Large intestine (tissue), 12 donors: Measurements from ENCODE around the gene OPCML. TPM values are rescaled to one million over a fixed set of nuclear protein-coding genes. Genes with fewer than 3 reads are reported as not detected.

Source experiments
- DNase-seq, 2 donors: peaks; one replicate each; pipeline versions ENCODE4 v3.0.0 to v3.0.0-alpha.2; 2013
- H3K27ac ChIP-seq: one replicate; pipeline ENCODE4 v1.5.1; 2013; ENCODE audit warnings: low read length
- H3K27me3 ChIP-seq: 2 replicates; pipeline ENCODE4 v1.6.1; 2013; ENCODE audit warnings: low read length; ENCODE audit not compliant: control insufficient read depth, insufficient read depth
- H3K36me3 ChIP-seq: 2 replicates; pipeline ENCODE4 v1.6.1; 2013; ENCODE audit warnings: low read length; ENCODE audit not compliant: control insufficient read depth, insufficient read depth
- H3K4me1 ChIP-seq: one replicate; pipeline ENCODE4 v1.6.1; 2013; ENCODE audit warnings: low read length; ENCODE audit not compliant: control insufficient read depth, insufficient read depth
- H3K4me3 ChIP-seq: one replicate; pipeline ENCODE4 v1.5.1; 2013; ENCODE audit warnings: low read length
- H3K9me3 ChIP-seq: one replicate; pipeline ENCODE4 v1.6.1; 2013; ENCODE audit warnings: mild to moderate bottlenecking, low read depth, low read length, moderate library complexity; ENCODE audit not compliant: control insufficient read depth
- WGBS: methylation state at CpG from one replicate; pipeline ENCODE4 v1.1.5; 2013; ENCODE audit warnings: low lambda C conversion rate; ENCODE audit not compliant: insufficient coverage; 5-methylcytosine and 5-hydroxymethylcytosine counted together
- long read RNA-seq, 11 donors: transcript quantifications; one replicate each; lab custom pipeline, GENCODE V29; 2026
- polyA plus RNA-seq: library from polyadenylated mRNA; unstranded; fragments of 120-200 nt; gene quantifications from one replicate; pipeline ENCODE4 v1.2.1, GENCODE V29; 2013

OPCML gene
- 1.4 TPM for polyA plus RNA-seq
- long read RNA-seq, donor 1, result 0 reads
- long read RNA-seq, donor 2, result 0 reads
- long read RNA-seq, donor 3, result 0 reads
- long read RNA-seq, donor 4, result 0 reads
- long read RNA-seq, donor 5, result 0 reads
- long read RNA-seq, donor 6, result 0 reads
- long read RNA-seq, donor 7, result 0 reads
- long read RNA-seq, donor 8, result 0 reads
- long read RNA-seq, donor 9, result 0 reads
- long read RNA-seq, donor 10, result 0 reads
- long read RNA-seq, donor 11, result 0 reads

DNA sequence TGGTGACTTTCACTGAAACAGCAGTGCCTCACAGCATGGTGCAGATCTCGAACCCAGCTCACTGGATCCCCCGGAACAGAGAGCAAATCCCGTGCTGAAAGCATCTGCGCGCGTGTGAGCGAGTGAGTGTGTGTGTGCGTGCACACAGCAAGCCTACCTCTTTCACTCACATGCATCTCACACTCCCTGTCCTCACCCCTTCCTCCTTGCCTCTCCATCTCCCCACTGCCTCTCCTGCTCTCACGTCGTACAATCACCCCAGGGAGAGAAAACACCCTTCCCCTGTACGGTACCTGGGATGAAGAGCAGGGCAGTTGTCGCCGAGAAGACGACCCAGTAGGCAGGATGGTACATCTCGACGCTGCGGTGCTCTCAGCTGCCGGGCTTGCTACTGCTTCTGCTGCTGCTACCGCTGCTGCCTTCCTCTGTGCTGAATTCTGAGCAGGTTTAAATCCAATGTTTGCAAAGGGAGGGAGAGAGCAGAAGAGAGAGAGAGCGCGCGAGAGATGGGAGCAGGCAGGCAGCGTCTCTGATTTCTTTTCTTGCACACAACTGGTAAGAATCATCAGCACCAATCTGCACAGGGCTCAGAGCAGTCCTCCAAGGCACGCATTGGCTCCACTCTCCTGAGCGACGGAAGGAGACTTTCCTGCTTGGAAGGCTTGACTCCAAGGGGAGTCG lies at the start of gene OPCML:
OPCML (minus strand) TSS at position 531 of the 681 bp plus-strand sequence.
- Histone ChIP-seq H3K4me3 (no peak within 1 kb of the TSS), H3K36me3 (no peaks in the 10 kb centered on the region), H3K4me1 (no peaks in the 10 kb centered on the region), H3K27me3 (peaks cover 65% of the 10 kb centered on the region), H3K9me3 (no peaks in the 10 kb centered on the region), H3K27ac (no peak within 1 kb of the TSS)
- no CpG with 5 or more reads among the region's 27 CpGs for WGBS
- DNase-seq, result no peak

- DNase-seq, result no peak
- H3K9me3 ChIP-seq, result no peaks in the 10 kb centered on the region
- WGBS, result no CpG with 5 or more reads among the region's 6 CpGs
- no peak overlapping the region for H3K4me3 ChIP-seq
- H3K4me1 ChIP-seq, result no peaks in the 10 kb centered on the region
- H3K27me3 ChIP-seq, result no peaks in the 10 kb centered on the region
- no peak overlapping the region for H3K27ac ChIP-seq
- H3K36me3 ChIP-seq, result no peaks in the 10 kb centered on the region
Observed at GRCh38 chr11:133581091-133581490, 48.8 kb upstream of the OPCML start.

- no peak overlapping the region for H3K4me3 ChIP-seq
- no peaks in the 10 kb centered on the region for H3K36me3 ChIP-seq
- H3K9me3 ChIP-seq, result no peaks in the 10 kb centered on the region
- H3K4me1 ChIP-seq, result no peaks in the 10 kb centered on the region
- no peak overlapping the region for H3K27ac ChIP-seq
- DNase-seq, result no peak
- no peaks in the 10 kb centered on the region for H3K27me3 ChIP-seq
- WGBS, result no CpG with 5 or more reads among the region's 38 CpGs
Observed at GRCh38 chr11:133579165-133580031, 47.1 kb upstream of the OPCML start.

- Histone ChIP-seq H3K4me1 (no peaks in the 10 kb centered on the region), H3K27me3 (peaks cover 2% of the 10 kb centered on the region), H3K27ac (no peak overlapping the region), H3K4me3 (no peak overlapping the region), H3K9me3 (no peaks in the 10 kb centered on the region), H3K36me3 (no peaks in the 10 kb centered on the region)
- whole genome bisulfite sequencing, result 93% methylated on average over 3 of the region's 3 CpGs
- no peak for DNase-seq
Observed at GRCh38 chr11:133577403-133577802, 45.1 kb upstream of the OPCML start.

DNA sequence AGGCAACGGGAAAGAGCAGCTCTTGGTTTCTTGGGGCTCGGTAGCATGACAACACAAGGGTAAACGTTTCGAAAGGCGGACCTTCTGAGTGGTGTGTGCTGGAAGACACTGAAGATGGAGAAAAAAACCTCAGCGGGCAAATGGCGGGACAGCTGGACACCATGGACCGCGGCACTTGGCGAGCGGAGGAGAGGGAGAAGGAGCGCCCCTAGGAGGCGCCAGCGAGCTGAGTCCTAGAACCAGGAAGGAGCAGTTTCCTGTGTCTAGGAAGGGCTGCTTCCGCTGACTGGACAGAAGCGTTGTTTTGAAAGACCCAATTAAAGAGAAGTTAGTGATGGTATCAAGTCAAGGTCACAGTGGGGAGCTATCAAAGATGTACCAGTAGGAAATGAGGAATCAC lies 44.0 kb upstream of the OPCML start:
- Histone ChIP-seq H3K4me1 (no peaks in the 10 kb centered on the region), H3K36me3 (no peaks in the 10 kb centered on the region), H3K9me3 (no peaks in the 10 kb centered on the region), H3K4me3 (no peak overlapping the region), H3K27ac (no peak overlapping the region), H3K27me3 (peaks cover 2% of the 10 kb centered on the region)
- 100% methylated on average over 2 of the region's 16 CpGs for WGBS
- no peak for DNase-seq

GRCh38 chr11:133573081-133573480 lies 40.8 kb upstream of the OPCML start:
- no CpG with 5 or more reads among the region's 1 CpG for WGBS
- Histone ChIP-seq H3K9me3 (no peaks in the 10 kb centered on the region), H3K4me3 (no peak overlapping the region), H3K27me3 (peaks cover 4% of the 10 kb centered on the region), H3K36me3 (no peaks in the 10 kb centered on the region), H3K4me1 (no peaks in the 10 kb centered on the region), H3K27ac (no peak overlapping the region)
- no peak for DNase-seq

GRCh38 chr11:133570376-133570775 lies 38.1 kb upstream of the OPCML start:
- no peak for DNase-seq
- H3K4me3 ChIP-seq, result no peak overlapping the region
- H3K27ac ChIP-seq, result no peak overlapping the region
- peaks cover 4% of the 10 kb centered on the region for H3K27me3 ChIP-seq
- no peaks in the 10 kb centered on the region for H3K4me1 ChIP-seq
- 100% methylated on average over 1 of the region's 4 CpGs for WGBS
- H3K36me3 ChIP-seq, result no peaks in the 10 kb centered on the region
- no peaks in the 10 kb centered on the region for H3K9me3 ChIP-seq

- Histone ChIP-seq H3K27ac (no peak overlapping the region), H3K36me3 (no peaks in the 10 kb centered on the region), H3K4me1 (no peaks in the 10 kb centered on the region), H3K9me3 (no peaks in the 10 kb centered on the region), H3K27me3 (peaks cover under 1% of the 10 kb centered on the region), H3K4me3 (no peak overlapping the region)
- no peak for DNase-seq
- WGBS, result no CpG with 5 or more reads among the region's 7 CpGs
Observed at GRCh38 chr11:133563505-133564025, 31.3 kb upstream of the OPCML start.

GRCh38 chr11:133560472-133560855 lies 28.2 kb upstream of the OPCML start:
- Histone ChIP-seq H3K9me3 (no peaks in the 10 kb centered on the region), H3K36me3 (no peaks in the 10 kb centered on the region), H3K4me1 (no peaks in the 10 kb centered on the region), H3K4me3 (no peak overlapping the region), H3K27ac (no peak overlapping the region), H3K27me3 (no peaks in the 10 kb centered on the region)
- 100% methylated on average over 1 of the region's 9 CpGs for WGBS
- no peak for DNase-seq

- Histone ChIP-seq H3K4me3 (no peak overlapping the region), H3K9me3 (no peaks in the 10 kb centered on the region), H3K27me3 (no peaks in the 10 kb centered on the region), H3K27ac (no peak overlapping the region), H3K36me3 (no peaks in the 10 kb centered on the region), H3K4me1 (no peaks in the 10 kb centered on the region)
- no peak for DNase-seq
- 94% methylated on average over 4 of the region's 10 CpGs for WGBS
Observed at GRCh38 chr11:133559833-133560471, 27.7 kb upstream of the OPCML start.
